ENCODE results near the gene POU5F2. TPM values are rescaled to one million over a fixed set of nuclear protein-coding genes. Genes with fewer than 3 reads are reported as not detected.

POU5F2 gene
- total and polyA plus RNA-seq, 2 of the 8 experiments (the other 6 are each of a cell fraction or from before 2014, with no cell fraction given) = 0.06 to 0.08 TPM

- no peak overlapping the region for H3K56ac ChIP-seq (replicated peaks; ENCODE audit: insufficient read length, low read depth, low read length)
- H3K9me3 ChIP-seq (ENCODE audit: insufficient read depth in 2 of 2, low read depth in 1 of 2, low read length in 1 of 2) = no peaks in the 10 kb centered on the region
- no peak overlapping the region for H3K23ac ChIP-seq (ENCODE audit: insufficient read length)
- H3K18ac ChIP-seq (ENCODE audit: extremely low read depth, low read length) = no peak overlapping the region
- no peaks in the 10 kb centered on the region for H3K27me3 ChIP-seq (replicated peaks in 1 of 4; ENCODE audit: control insufficient read depth in 3 of 4, extremely low read depth in 1 of 4, insufficient read depth in 3 of 4, low read length in 3 of 4)
- H2BK5ac ChIP-seq (ENCODE audit: low read depth, low read length) = no peak overlapping the region
- no peak overlapping the region for H2BK15ac ChIP-seq (ENCODE audit: low read length)
- H2BK12ac ChIP-seq (ENCODE audit: low read depth, low read length) = no peak overlapping the region
- no peak overlapping the region for H2AK5ac ChIP-seq (ENCODE audit: low read depth, low read length)
- no peaks in the 10 kb centered on the region for H3K79me1 ChIP-seq (ENCODE audit: low read depth, low read length)
- no peaks in the 10 kb centered on the region for H3K36me3 ChIP-seq (ENCODE audit: control insufficient read depth in 2 of 4, insufficient read depth in 4 of 4, low read length in 3 of 4)
- H2AFZ ChIP-seq (ENCODE audit: low read length) = no peak overlapping the region
- no peak for FAIRE-seq
- WGBS, 2 experiments (ENCODE audit: extremely low coverage in 1 of 2, insufficient coverage in 1 of 2, insufficient read length in 1 of 2, insufficient replicate concordance in 2 of 2, low coverage in 1 of 2, low lambda C conversion rate in 2 of 2, missing lambda C conversion rate in 1 of 2) = 84% methylated on average over 2 of the region's 2 CpGs; no CpG with 5 or more reads in 1 of the 2 experiments
- no peak overlapping the region for H3K14ac ChIP-seq (ENCODE audit: insufficient read length)
- no peaks in the 10 kb centered on the region for H4K20me1 ChIP-seq (replicated peaks in 1 of 2; ENCODE audit: control insufficient read depth in 1 of 2, insufficient read depth in 2 of 2, low read length in 2 of 2)
- H2BK120ac ChIP-seq (replicated peaks; ENCODE audit: low read depth, low read length) = no peak overlapping the region
- POLR2A ChIA-PET (ENCODE audit: partially characterized antibody) = no interaction called here
- no peaks in the 10 kb centered on the region for H3K23me2 ChIP-seq (ENCODE audit: low read depth, low read length)
- H4K91ac ChIP-seq (replicated peaks; ENCODE audit: insufficient read length, low read length) = no peak overlapping the region
- no peak overlapping the region for H3K4me2 ChIP-seq (ENCODE audit: insufficient read depth in 1 of 2, low read depth in 2 of 2, low read length in 2 of 2)
- DNase-seq (ENCODE audit: low read depth in 1 of 2, low spot score in 2 of 2) = no peak
- no peak overlapping the region for H3K4ac ChIP-seq (replicated peaks; ENCODE audit: insufficient read length, low read depth, low read length)
- H3K79me2 ChIP-seq (ENCODE audit: control insufficient read depth in 1 of 2, insufficient read depth in 2 of 2, low read length in 2 of 2) = no peaks in the 10 kb centered on the region
- H2BK20ac ChIP-seq (ENCODE audit: low read length) = no peak overlapping the region
- no peak overlapping the region for H4K8ac ChIP-seq (ENCODE audit: extremely low read depth, insufficient read depth, low read length)
- H4K5ac ChIP-seq (ENCODE audit: insufficient read length, low read depth, low read length) = no peak overlapping the region
- H3K9ac ChIP-seq (replicated peaks in 1 of 4; ENCODE audit: extremely low read depth in 1 of 4, low read depth in 3 of 4, low read length in 3 of 4) = no peak overlapping the region
- CTCF ChIA-PET (ENCODE audit: partially characterized antibody) = interaction anchor here (0.7 kb wide), 1 partner anchor 113 kb away, joined by 3 read pairs; no protein-coding TSS in a partner anchor
- no peak overlapping the region for H3K27ac ChIP-seq (ENCODE audit: low read depth, low read length)
- no peaks in the 10 kb centered on the region for H3K4me1 ChIP-seq (replicated peaks in 1 of 4; ENCODE audit: control insufficient read depth in 3 of 4, insufficient read depth in 4 of 4, low read length in 3 of 4)
- H3K4me3 ChIP-seq (ENCODE audit: extremely low read depth in 1 of 4, insufficient read depth in 2 of 4, low read depth in 3 of 4, low read length in 4 of 4) = no peak overlapping the region
- TF ChIP-seq ATF2 (IDR thresholded peaks at IDR 0.05; ENCODE audit: low read length) = no peak
Observed at GRCh38 chr5:93715327-93715726, 26.1 kb downstream of the POU5F2 start.
